Eye (tissue), 1 donor: ENCODE data around the gene BTF3.

ENCODE experiments used
- DNase-seq: peaks from one replicate; pipeline ENCODE4 v3.0.0-alpha.2; 2015

BTF3 gene

GRCh38 chr5:73525606-73526203, 27.5 kb downstream of the BTF3 start:
- peak; percentile 26 for DNase-seq

DNA sequence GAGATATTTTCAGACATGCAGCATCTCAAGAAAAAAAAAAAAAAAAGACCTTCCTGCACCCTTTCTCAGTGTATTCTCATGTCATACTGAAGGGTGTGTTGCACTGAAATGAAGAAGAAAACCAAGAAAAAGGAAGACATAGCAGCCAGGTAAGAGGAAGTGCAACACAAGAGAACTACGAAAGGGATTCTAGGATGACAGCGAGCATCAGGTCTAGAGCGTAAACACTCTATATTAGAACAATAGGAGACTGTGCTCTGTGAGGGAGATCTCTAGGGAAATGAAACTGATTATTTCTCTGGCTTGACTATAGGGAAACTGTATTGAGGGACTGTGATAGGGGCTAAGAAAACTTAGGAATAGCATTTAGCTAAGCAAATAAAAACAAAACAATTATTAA, 30.0 kb downstream of the BTF3 start:
- DNase-seq: no peak

- DNase-seq: no peak
These were observed 30.8 kb downstream of the BTF3 start for GRCh38 chr5:73529081-73529480.

DNA sequence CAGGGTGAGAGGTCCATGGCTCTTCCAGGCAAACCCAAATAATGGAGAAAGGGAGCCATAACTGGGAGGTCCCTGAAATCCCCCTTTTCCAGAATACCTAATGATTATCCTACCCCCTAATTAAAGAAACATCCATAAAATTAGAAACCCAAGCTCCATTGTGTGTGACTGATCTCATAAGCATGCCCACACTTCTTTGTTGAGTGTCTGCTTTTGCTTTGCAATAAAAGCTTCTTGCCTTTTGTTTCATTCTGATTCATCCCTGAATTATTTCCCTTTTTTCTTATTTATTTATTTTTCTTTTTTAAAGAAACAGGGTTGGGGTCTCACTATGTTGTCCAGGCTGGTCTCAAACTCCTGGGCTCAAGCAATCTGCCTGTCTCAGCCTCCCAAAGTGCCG, 33.1 kb downstream of the BTF3 start:
- DNase-seq: no peak

DNA sequence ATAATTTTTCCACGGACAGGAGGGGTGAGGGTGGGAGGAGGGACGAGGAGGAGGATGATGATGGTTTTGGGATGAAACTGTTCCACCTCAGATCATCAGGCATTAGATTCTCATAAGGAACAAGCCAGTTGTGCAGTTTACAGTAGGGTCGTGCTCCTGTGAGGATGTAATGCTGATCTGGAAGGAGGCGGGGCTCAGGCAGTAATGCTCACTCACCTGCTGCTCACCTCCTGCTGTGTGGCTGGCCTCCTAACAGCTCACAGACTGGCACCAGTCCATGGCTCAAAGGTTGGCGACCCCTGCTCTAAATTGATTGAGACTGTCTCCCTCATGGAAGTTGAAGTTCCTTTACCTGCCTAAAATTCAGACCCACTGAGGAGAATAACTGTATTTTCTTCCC, 34.0 kb downstream of the BTF3 start:
- no peak for DNase-seq

GRCh38 chr5:73534011-73534644, 35.9 kb downstream of the BTF3 start:
- no peak for DNase-seq

DNA sequence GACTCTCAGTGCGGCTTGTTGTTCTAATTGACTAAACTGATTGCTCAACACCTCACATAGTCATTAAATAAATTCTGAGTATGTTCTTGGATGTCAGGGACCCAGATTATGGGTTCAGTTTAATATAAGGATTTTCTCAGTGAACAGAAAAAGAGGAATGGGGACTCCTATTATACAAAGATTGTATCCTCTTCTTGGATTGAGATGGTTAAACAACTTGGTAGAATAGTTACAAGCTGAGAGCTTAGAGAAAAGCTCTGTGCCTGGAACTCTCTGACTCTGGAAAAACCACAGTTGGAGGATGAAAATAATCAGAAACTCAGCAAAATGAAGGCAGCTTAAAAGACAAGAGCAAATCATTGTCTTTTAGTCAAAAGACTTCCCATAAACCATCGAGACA, 36.7 kb downstream of the BTF3 start:
- no peak for DNase-seq

DNA sequence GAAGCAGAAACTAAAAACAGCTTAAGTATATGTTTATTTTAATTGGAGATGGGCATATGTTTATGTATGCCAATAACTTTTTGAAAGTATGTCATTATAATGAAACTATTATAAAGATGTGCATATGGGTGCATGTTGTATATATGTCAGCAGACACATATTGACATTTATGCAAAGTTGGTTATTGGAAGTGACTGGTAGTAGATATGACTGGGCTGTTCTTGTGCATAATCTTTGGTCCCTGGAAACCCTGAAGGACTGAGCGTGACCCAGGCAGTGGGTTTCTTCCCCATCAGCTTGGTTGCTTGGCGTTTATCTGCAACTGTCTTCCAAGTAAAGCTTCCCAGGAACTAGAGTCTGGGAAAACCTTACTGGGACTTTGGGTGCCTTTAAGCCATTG, 41.5 kb downstream of the BTF3 start:
- no peak for DNase-seq

- no peak for DNase-seq
These were observed 42.0 kb downstream of the BTF3 start for GRCh38 chr5:73540192-73540591.

- no peak for DNase-seq
These were observed 43.8 kb downstream of the BTF3 start for GRCh38 chr5:73542020-73542419.

DNA sequence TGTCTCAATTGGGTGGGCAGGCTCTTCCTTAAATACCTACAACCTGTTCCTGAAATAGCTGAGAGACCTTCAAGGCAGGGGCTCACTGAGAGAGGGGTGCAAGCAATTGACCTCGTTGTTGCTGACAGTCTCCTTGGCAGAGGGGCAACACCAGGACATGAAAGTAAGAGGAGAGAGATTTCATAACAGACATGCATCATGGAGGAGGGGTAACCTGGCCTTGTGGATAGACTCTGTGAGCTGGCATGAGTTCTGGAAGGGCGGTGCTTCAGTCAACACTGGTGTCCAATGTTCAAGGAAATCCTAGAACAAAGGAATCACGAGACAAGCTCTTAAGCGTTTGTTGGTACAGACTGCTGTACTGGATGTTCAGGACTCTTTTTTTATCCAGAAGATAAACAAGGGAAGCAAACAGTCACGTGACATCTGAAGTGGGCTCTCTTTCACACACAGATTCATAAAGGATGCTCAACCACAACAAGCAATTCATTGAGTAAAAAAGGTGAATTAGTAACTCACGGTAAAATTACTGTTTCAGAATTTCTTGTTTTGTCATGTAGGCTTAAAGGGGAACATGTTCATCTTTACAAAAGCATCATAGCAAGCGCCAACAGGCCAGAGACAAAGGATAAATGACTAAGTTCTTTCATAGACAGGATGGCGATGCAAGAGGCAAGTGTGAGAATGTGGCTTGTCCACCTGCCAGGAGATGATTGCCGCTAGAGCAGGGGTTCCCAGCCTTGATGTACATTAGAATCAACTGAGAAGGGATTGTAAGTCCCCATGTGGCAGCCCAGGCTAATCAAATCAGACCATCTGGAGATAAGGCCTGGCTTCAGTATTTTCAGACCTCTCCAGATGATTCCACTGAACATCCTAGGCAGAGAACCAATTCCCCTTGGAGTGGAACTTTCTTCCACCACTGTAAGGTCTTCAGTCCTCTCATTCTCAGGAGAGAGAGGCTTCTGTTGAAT, 46.5 kb downstream of the BTF3 start:
- DNase-seq: no peak

GRCh38 chr5:73545403-73545779, 47.1 kb downstream of the BTF3 start:
- DNase-seq: no peak

DNA sequence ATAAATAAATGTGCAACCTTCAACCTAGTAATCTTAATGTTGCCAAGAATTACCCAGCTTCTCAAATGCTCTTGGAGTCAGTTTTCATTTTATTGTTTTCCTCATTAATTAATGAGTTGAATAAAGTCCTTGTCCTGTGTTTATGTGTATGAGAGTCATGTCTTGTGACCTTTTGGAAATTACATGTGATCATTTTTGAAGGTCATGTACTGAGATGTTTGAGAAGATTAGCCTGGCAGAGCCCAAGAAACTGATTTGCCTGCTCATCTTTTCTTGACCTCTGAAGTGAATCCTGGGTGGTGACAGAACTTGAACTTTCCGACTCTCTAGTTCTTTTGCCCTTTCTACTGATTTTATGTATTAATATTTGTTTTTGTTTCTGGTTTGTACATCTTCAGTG, 51.8 kb downstream of the BTF3 start:
- DNase-seq: no peak

DNA sequence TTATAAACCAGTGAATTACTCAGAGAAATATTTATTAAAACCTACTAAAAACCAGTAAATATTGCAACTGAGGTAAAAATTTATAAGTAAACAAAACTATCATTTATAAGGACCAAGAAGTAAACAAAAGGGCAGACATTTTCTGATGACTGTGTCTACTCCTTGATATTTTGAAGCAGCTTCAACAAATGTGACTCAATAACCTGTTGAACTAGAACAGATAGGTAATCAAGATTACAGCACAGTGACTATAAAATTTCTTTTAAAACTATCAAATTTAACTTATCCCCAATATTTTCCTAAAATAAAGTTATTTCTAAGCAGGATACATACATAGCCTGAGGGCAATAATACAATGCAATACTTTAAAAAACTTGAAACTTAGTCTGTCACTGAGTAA, 54.4 kb downstream of the BTF3 start:
- no peak for DNase-seq
